Measurements from ENCODE around the gene CNGA4. TPM values are rescaled to one million over a fixed set of nuclear protein-coding genes. Genes with fewer than 3 reads are reported as not detected.

Gene CNGA4
- total RNA-seq, 1 experiment from 2014 or later, result 0.27 TPM

- Histone ChIP-seq H3K9ac (ENCODE audit: low read length) (no peak overlapping the region), H3K36me3 (ENCODE audit: control insufficient read depth in 1 of 2, insufficient read depth in 2 of 2, low read length in 2 of 2) (peaks cover under 1 to 4% of the 10 kb centered on the region in 2 experiments; a peak in 3 of 4 replicates), H3K4me2 (ENCODE audit: low read length) (no peak overlapping the region), H4K20me1 (ENCODE audit: insufficient read depth) (no peaks in the 10 kb centered on the region), H3K9me2 (ENCODE audit: insufficient read depth) (no peaks in the 10 kb centered on the region), H3K4me1 (ENCODE audit: control insufficient read depth in 1 of 2, insufficient read depth in 2 of 2, low read length in 2 of 2) (no peaks in the 10 kb centered on the region), H3K9me3 (ENCODE audit: control insufficient read depth in 1 of 2, insufficient read depth in 1 of 2, low read depth in 1 of 2, low read length in 2 of 2) (no peaks in the 10 kb centered on the region), H3K79me2 (ENCODE audit: insufficient read depth, low read length) (no peaks in the 10 kb centered on the region), H3K27ac (ENCODE audit: low read depth, low read length) (no peak overlapping the region), H3K27me3 (ENCODE audit: insufficient read depth, low read length) (no peaks in the 10 kb centered on the region), H2AFZ (ENCODE audit: low read depth, low read length, poor library complexity, severe bottlenecking) (no peak overlapping the region), H3K4me3 (replicated peaks in 1 of 2; ENCODE audit: low read depth in 1 of 2, low read length in 2 of 2) (no peak overlapping the region)
- no TSS peak for BruUV-seq (replicated peaks)
- no peak for TF ChIP-seq POLR2A (IDR thresholded peaks at IDR 0.05; ENCODE audit: borderline replicate concordance, extremely low read depth, insufficient read depth, insufficient read length)
- TF ChIP-seq, protein P1, sequence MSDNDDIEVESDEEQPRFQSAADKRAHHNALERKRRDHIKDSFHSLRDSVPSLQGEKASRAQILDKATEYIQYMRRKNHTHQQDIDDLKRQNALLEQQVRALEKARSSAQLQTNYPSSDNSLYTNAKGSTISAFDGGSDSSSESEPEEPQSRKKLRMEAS (IDR thresholded peaks at IDR 0.05), result no peak
- TF ChIP-seq ZBTB33 (IDR thresholded peaks at IDR 0.05; ENCODE audit: extremely low read depth, insufficient replicate concordance, low read length), result no peak
- no peak for TF ChIP-seq CBX3 (IDR thresholded peaks at IDR 0.05; ENCODE audit: low read depth)
- TF ChIP-seq SIN3A (IDR thresholded peaks at IDR 0.05; ENCODE audit: low read depth), result no peak
- TF ChIP-seq SRF (IDR thresholded peaks at IDR 0.05; ENCODE audit: low read depth), result no peak
- no peak for TF ChIP-seq FOSL1 (IDR thresholded peaks at IDR 0.05; ENCODE audit: low read depth)
- no peak for TF ChIP-seq ATF3 (IDR thresholded peaks at IDR 0.05)
- no peak for TF ChIP-seq JUND (IDR thresholded peaks at IDR 0.05)
- no peak for TF ChIP-seq RAD21 (IDR thresholded peaks at IDR 0.05; ENCODE audit: low read depth)
- TF ChIP-seq EZH2 (IDR thresholded peaks at IDR 0.05), result no peak
- no peak for ATAC-seq
- ChIA-PET RAD21 (ENCODE audit: low non-redundant PET in 1 of 2, low total read pairs in 2 of 2, uncharacterized antibody in 2 of 2, unreplicated experiment in 2 of 2) (no interaction called here), CTCF (no interaction called here), POLR2A (no interaction called here)
- DNase-seq (ENCODE audit: low read depth, low spot score), result no peak
- intact Hi-C loops (cut with micrococcal nuclease), result no loop called here
These were observed 32.3 kb upstream of the CNGA4 start for GRCh38 chr11:6206456-6207180.

Measured in HCT116 (cell line).